Endothelial cell of hepatic sinusoid (primary cell): ENCODE measurements around the gene SCN7A.
"Not testable (repeated sequence)": the region's sequence is repeated elsewhere in the genome, so short reads cannot be mapped to it uniquely, and the experiment has no call there.

ENCODE experiments used
- in situ Hi-C: cut with HindIII; loops from 2 replicates; pipeline ENCODE4 v1.10.0; 2017; ENCODE audit warnings: low sequenced_read_pairs

SCN7A gene

GRCh38 chr2:166454006-166454595 is 39.9 kb downstream of the SCN7A start:
- in situ Hi-C loops: no loop called here

DNA sequence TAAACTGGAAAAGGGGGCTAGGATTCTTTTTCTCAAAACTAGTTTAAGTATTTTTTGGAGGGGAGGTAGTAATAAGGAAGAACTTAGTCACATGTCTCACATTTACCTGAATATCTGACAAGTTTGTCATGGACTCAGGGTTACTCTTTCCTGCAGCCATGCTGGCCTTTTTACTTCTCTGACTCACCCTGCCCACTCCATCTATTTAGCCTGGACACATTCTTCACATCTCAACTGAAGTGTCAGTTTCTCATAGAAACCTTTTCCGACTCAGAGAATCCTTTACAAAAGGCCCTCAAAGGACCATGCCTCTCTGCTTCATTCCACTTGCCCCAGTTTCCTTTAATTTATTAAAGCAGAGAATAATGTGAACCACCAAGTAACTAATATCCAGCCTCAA is 42.6 kb downstream of the SCN7A start:
- in situ Hi-C loops: no loop called here

- in situ Hi-C loops: no loop called here
Measured at GRCh38 chr2:166449439-166449838, 44.6 kb downstream of the SCN7A start.

- in situ Hi-C loops: no loop called here
Measured at GRCh38 chr2:166448106-166448505, 45.9 kb downstream of the SCN7A start.

DNA sequence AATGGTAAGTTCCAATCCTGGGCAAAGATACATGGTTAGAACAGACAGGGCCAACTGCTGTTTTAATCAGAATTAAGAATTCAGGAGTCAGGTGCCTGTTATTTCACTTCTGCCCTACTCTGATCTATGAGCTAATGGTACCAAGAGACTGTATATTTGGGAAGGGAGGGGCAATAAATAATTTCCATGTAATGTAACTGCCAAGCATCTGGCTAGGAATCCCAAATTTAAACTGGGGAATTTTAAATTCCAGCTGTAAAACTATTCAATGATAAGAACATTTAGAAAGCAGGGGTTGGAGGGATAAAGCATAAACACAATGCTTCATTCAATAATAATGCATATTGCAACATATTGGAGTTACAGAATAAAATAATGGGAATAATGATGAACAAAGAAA is 49.7 kb downstream of the SCN7A start:
- in situ Hi-C loops: no loop called here

DNA sequence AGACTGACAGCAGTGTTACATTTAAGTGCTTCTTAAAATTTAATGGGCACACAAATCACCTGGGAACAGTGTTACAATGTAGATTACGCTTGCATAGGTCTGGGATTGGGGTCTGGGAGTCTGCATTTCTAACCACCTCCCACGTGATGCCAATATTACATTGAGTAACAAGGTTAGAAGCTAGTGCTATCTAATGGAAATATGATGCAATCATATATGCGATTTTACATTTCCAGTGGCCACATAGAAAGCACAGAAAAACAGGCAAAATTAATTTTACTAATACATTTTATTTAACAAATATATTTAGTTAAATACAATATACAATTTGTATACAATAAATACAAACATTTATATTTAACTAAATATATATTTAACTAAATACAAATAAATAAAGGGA is 53.7 kb downstream of the SCN7A start:
- in situ Hi-C loops: no loop called here

DNA sequence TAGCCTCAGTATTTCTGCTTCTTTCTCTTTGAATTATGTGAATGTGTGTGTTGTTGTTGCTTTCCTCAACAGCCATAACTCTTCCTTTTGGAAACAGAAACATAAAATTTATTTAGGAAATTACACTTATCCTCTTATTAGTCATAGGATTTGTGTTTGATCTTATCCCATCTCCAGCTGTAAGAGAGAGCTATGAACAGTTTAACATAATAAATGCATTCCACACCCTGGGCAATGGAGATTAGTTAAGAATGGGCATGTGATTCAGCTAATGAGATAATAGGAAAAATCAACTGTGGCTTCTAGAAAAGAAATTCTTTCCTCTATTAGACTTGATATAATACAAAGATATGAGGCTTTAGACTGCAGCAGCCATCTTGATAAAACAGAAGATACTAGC is 55.0 kb downstream of the SCN7A start:
- in situ Hi-C loops: no loop called here

DNA sequence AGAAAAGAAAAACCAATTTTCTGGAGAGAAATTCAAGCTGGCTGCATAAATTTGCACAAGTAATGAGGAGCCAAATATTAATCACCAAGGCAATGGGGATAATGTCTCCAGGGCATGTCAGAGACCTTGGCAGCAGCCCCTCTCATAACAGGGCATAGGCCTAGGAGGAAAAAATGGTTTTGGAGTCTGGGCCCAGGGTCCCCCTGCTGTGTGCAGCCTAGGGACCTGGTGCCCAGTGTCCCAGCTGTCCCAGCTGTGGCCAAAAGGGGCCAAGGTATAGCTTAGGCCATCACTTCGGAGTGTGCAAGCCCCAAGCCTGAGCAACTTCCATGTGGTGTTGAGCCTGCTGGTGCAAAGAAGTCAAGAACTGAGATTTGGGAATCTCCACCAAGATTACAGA is 57.1 kb downstream of the SCN7A start:
- in situ Hi-C loops: no loop called here

- in situ Hi-C loops: no loop called here
Measured at GRCh38 chr2:166436189-166436588, 57.9 kb downstream of the SCN7A start.

- in situ Hi-C loops: no loop called here
Measured at GRCh38 chr2:166434491-166434890, 59.6 kb downstream of the SCN7A start.

- in situ Hi-C loops: no loop called here
Measured at GRCh38 chr2:166433457-166433856, 60.6 kb downstream of the SCN7A start.

- in situ Hi-C loops: no loop called here
Measured at GRCh38 chr2:166432331-166432730, 61.7 kb downstream of the SCN7A start.

DNA sequence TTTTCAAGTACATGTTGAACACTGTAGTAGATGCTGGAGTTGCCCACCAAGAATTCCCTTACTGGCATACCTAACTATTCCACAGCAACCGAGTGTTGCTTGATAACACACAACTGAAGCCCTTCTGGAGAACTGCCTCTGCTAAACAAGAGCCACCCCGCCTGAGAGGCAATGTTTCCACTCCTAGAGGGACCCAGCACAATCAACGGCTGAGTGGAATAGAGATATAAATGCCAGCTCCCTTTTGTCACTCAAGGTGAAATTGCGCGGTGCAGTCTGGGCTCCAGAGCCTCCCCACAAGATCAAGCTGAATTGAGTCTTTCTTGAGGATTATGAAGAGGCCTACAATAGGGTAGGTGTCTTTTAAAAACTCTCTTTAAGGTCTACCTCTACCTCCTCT is 69.2 kb downstream of the SCN7A start:
- in situ Hi-C loops: no loop called here

DNA sequence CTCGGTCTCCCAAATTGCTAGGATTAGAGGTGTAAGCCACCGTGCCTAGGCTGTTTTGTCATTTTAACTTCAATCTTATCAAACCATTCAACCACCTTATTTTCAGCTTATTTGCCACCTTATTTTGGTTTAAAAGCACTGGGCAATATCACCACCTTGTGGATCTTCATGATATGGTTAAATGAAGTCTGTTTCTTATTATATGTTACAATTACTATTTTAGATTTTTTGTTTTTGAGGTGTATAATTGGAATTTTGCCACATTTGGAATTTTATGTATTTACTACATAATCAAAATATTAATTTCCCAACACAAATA is 74.5 kb downstream of the SCN7A start:
- in situ Hi-C loops: no loop called here

DNA sequence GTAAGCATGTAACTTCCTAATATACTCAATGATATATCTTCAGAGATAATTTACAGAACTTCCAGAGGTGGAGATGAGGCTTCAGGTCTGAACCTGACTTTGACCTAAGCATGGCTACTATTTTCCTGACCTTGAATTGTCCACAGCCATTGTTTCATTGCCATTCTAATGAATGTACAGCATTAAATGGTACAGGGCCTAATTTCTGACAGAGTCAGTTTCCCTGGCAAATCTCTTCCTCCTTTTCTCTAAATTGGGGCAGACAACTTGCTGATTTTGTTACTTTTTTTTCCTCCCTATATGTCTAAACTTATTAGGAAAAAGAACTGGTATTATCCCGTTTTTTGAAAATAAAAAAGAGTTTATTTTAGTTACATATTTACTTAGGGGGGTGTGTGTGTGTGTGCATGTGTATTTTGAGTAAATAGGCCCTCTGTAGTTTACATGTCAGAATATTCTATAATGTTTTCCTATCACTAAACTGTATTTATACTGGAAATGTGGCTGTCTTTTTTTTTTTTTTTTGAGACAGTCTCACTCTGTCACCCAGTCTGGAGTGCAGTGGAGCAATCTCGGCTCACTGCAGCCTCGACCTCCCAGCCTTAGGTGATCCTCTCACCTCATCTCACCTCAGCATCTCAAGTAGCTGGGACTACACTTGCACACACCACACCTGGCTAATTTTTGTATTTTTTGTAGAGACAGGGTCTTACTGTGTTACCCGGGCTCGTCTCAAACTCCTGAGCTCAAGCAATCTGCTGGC is 75.0 kb downstream of the SCN7A start:
- in situ Hi-C loops: no loop called here

DNA sequence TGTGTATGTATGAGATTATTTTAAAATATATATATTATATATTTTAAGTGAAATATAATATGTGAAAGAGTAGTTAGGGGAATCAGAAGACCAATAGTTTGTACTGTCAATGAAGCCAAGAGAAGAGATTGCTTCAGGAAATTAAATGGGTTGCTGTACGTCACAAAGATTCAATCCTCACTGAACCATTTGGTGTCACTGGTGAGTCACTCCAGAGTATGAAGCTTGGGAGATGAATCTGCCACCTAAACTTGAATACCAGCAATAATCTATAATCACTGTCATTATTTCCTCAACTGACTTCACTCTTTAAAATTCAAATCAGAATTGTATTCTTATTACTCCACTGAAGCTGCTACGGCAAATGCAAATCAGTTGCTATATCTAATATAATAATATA is 76.4 kb downstream of the SCN7A start:
- in situ Hi-C loops: no loop called here

DNA sequence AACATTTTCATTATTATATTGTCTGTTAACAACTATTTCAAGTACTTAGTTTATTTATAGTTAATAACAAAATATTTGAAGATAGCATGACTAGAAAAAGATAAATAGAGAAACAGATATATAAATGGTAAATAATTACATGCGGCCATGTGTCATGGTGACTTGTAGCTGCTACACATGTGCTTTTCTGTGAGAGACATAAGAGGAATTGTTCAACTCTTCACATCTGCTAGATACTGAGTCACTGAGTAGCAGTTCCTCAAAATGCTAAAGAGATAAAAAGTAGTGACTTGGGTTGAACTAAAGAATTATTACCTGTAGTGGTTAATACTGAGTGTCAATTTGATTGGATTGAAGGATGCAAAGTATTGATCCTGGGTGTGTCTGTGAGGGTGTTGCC is 80.8 kb downstream of the SCN7A start:
- in situ Hi-C loops: no loop called here

DNA sequence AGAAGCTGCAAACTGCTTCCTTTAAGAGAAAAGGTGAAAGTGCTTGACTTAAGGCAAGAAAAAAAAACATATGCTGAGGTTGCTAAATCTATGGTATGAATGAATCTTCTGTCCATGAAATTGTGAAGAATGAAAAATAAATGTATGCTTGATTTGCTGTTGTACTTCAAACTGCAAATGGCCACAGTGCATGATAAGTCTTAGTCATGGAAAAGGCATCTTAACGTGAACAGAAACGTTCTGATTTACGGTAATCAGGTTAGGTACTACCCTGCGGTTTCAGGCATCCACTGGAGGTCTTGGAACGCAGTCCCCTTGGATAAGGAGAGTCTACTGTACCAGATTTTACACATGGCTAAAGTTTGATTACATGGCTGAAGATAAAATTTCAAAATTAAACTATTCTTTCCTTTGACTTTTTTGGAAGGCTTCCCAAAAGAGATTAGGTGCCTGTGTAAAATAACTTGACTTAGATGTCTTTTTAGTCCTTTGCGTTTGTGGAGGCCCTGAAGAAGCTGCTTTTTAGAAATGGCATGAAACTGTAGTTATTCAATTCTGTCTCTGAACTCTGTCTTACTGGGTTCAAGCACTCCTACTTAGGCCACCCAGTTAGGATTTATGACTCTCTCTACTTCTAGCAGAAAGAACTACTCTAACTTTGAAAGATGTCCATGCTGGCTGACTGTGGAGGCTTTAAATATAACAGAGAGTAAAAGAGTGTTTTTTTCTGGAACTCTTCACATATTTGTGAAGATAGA is 82.4 kb downstream of the SCN7A start:
- in situ Hi-C loops: no loop called here

GRCh38 chr2:166410828-166411472 is 83.1 kb downstream of the SCN7A start:
- in situ Hi-C loops: no loop called here

DNA sequence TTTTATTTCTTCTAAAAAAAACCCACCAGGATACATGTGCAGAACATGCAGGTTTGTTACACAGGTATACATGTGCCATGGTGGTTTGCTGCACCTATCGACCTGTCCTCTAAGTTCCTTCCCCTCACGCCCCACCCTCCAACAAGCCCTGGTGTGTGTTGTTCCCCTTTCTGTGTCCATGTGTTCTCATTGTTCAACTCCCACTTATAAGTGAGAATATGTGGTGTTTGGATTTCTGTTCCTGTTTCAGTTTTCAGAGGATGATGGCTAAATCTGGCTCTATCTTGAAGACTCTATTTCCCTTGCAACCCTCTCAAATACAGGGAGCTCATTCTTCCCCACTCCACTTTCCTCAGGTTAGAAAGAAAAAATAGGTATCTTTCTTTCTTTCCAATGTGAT is 86.3 kb downstream of the SCN7A start:
- in situ Hi-C loops: not testable (repeated sequence)

GRCh38 chr2:166406374-166406773 is 87.7 kb downstream of the SCN7A start:
- in situ Hi-C loops: no loop called here

DNA sequence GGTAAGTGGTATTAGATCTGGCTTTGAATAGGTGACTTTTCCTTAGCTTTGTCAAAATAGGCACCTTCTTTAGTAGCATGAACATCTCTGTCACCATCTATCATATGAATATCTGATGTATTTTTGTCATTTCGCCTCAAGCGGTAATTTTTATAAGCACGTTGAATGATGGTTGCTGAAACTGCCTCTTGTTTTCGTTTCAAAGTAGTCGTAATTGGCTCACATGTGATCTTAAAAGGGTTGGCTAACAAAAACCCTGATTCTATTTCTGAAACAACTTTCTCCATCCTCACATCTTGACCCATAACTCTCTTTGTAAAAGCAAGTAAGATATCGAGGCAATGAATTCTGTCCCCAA is 88.5 kb downstream of the SCN7A start:
- in situ Hi-C loops: no loop called here
